Nephron progenitor cell (in vitro differentiated cells): ENCODE data around the gene HAUS5.

Experiments
- DNase-seq: peaks from one replicate; pipeline ENCODE4 v3.0.0; 2021
- H3K27ac Mint-ChIP-seq: 2 replicates; pipeline ENCODE4 v1.8.0; 2021; ENCODE audit warnings: mild to moderate bottlenecking, moderate library complexity, mixed read lengths
- H3K27me3 Mint-ChIP-seq: 2 replicates; pipeline ENCODE4 v1.8.0; 2021; ENCODE audit warnings: mild to moderate bottlenecking, low read depth, mixed read lengths; ENCODE audit not compliant: poor library complexity
- H3K36me3 Mint-ChIP-seq: 2 replicates; pipeline ENCODE4 v1.8.0; 2021; ENCODE audit warnings: low read depth, mixed read lengths
- H3K4me1 Mint-ChIP-seq: 2 replicates; pipeline ENCODE4 v1.8.0; 2021; ENCODE audit warnings: mixed read lengths
- H3K4me3 Mint-ChIP-seq: 2 replicates; pipeline ENCODE4 v1.8.0; 2021; ENCODE audit warnings: mild to moderate bottlenecking, moderate library complexity, mixed read lengths
- H3K9me3 Mint-ChIP-seq: 2 replicates; pipeline ENCODE4 v1.8.0; 2021; ENCODE audit warnings: mild to moderate bottlenecking, moderate library complexity, mixed read lengths
- TF ChIP-seq, protein P1 (sequence below): fragments of 200-600 bp; sonication (generic); IDR thresholded peaks from 2 replicates; pipeline ENCODE4 v1.5.0; 2021; ENCODE audit warnings: antibody characterized with exemption

HAUS5 gene

GRCh38 chr19:35642312-35642711 lies 29.8 kb downstream of the HAUS5 start:
- DNase-seq = no peak
- peaks cover 5% of the 10 kb centered on the region for H3K27me3 Mint-ChIP-seq
- peaks cover 8% of the 10 kb centered on the region for H3K36me3 Mint-ChIP-seq
- H3K27ac Mint-ChIP-seq = no peak overlapping the region
- H3K4me1 Mint-ChIP-seq = peaks cover 46% of the 10 kb centered on the region
- H3K9me3 Mint-ChIP-seq = no peaks in the 10 kb centered on the region
- H3K4me3 Mint-ChIP-seq = peak overlapping the region; percentile 84
- TF ChIP-seq, protein P1, sequence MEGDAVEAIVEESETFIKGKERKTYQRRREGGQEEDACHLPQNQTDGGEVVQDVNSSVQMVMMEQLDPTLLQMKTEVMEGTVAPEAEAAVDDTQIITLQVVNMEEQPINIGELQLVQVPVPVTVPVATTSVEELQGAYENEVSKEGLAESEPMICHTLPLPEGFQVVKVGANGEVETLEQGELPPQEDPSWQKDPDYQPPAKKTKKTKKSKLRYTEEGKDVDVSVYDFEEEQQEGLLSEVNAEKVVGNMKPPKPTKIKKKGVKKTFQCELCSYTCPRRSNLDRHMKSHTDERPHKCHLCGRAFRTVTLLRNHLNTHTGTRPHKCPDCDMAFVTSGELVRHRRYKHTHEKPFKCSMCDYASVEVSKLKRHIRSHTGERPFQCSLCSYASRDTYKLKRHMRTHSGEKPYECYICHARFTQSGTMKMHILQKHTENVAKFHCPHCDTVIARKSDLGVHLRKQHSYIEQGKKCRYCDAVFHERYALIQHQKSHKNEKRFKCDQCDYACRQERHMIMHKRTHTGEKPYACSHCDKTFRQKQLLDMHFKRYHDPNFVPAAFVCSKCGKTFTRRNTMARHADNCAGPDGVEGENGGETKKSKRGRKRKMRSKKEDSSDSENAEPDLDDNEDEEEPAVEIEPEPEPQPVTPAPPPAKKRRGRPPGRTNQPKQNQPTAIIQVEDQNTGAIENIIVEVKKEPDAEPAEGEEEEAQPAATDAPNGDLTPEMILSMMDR = no peak

GRCh38 chr19:35642798-35643254 lies 30.3 kb downstream of the HAUS5 start:
- H3K27ac Mint-ChIP-seq = no peak overlapping the region
- H3K4me3 Mint-ChIP-seq = peak overlapping the region; percentile 84
- H3K4me1 Mint-ChIP-seq = peaks cover 46% of the 10 kb centered on the region
- H3K9me3 Mint-ChIP-seq = no peaks in the 10 kb centered on the region
- H3K36me3 Mint-ChIP-seq = peaks cover 6% of the 10 kb centered on the region
- TF ChIP-seq, protein P1 = no peak
- no peak for DNase-seq
- peaks cover 5% of the 10 kb centered on the region for H3K27me3 Mint-ChIP-seq

DNA sequence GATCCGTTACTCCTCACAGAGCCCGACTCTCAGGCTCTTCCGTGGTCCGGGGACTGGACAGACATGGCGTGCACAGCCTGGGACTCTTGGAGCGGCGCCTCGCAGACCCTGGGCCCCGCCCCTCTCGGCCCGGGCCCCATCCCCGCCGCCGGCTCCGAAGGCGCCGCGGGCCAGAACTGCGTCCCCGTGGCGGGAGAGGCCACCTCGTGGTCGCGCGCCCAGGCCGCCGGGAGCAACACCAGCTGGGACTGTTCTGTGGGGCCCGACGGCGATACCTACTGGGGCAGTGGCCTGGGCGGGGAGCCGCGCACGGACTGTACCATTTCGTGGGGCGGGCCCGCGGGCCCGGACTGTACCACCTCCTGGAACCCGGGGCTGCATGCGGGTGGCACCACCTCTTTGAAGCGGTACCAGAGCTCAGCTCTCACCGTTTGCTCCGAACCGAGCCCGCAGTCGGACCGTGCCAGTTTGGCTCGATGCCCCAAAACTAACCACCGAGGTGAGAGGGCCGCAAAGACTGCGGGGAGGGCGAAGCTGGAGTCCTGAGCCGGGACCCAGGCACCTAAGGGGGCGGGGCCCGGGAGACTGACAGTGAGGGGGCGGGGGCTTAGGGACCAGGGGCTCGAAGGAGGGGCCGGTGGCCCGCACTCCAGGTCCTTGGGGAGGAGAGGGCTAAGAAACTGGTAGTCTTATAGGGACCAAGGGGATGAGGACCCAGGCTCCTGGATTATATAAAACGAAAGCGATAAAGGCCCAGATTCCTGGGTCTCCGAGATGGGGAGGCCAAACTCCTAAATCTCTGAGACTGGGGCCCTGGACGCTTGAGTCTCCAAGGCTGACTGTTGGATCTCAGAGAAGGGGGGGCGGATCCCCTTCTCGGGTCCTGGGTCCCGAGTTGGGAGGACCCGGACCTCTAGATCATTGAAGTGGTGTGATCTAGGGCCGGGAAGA lies 31.0 kb downstream of the HAUS5 start:
- peak; percentile 86 for DNase-seq
- Mint-ChIP-seq H3K4me3 (peak overlapping the region; percentile 84), H3K27ac (peak overlapping the region; percentile 68), H3K36me3 (no peaks in the 10 kb centered on the region), H3K9me3 (no peaks in the 10 kb centered on the region), H3K4me1 (peaks cover 52% of the 10 kb centered on the region), H3K27me3 (peaks cover 5% of the 10 kb centered on the region)
- TF ChIP-seq, protein P1 = no peak

DNA sequence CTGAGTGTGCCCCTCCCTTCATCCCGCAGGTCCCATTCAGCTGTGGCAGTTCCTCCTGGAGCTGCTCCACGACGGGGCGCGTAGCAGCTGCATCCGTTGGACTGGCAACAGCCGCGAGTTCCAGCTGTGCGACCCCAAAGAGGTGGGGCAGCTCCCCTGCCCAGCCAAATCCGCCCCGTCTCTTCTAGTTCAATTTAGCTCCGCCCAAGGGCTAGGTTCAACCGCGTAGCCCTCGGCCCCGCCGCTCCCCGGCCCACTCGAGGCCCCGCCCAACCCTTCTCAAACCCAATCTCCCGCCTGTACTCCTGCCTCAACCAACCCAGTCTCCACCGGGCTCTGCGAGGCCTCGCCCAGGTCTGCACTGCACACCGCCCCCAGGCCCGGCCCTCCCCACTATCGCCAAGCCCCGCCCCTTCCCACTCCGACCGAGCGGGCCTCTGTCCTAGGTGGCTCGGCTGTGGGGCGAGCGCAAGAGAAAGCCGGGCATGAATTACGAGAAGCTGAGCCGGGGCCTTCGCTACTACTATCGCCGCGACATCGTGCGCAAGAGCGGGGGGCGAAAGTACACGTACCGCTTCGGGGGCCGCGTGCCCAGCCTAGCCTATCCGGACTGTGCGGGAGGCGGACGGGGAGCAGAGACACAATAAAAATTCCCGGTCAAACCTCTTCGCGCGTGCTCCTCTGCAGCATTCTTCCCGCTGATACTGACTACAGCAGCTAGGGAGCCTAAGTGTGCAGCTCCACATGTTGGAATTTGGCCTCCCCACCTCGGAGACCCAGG lies 31.9 kb downstream of the HAUS5 start:
- no peaks in the 10 kb centered on the region for H3K9me3 Mint-ChIP-seq
- TF ChIP-seq, protein P1 = no peak
- H3K4me3 Mint-ChIP-seq = peak overlapping the region; percentile 84
- H3K4me1 Mint-ChIP-seq = peaks cover 53% of the 10 kb centered on the region
- peak; percentile 91 for DNase-seq
- peak overlapping the region; percentile 94 for H3K27ac Mint-ChIP-seq
- H3K27me3 Mint-ChIP-seq = peaks cover 7% of the 10 kb centered on the region
- H3K36me3 Mint-ChIP-seq = no peaks in the 10 kb centered on the region

GRCh38 chr19:35644987-35645679 lies 32.6 kb downstream of the HAUS5 start:
- peaks cover 7% of the 10 kb centered on the region for H3K27me3 Mint-ChIP-seq
- no peaks in the 10 kb centered on the region for H3K36me3 Mint-ChIP-seq
- H3K4me3 Mint-ChIP-seq = peak overlapping the region; percentile 84
- no peaks in the 10 kb centered on the region for H3K9me3 Mint-ChIP-seq
- DNase-seq = peak; percentile 93
- TF ChIP-seq, protein P1 = no peak
- H3K27ac Mint-ChIP-seq = peak overlapping the region; percentile 94
- H3K4me1 Mint-ChIP-seq = peaks cover 47% of the 10 kb centered on the region
